ENCODE data around the gene PCED1A.
A peak's percentile ranks its signal among the peaks of the same experiment; 100 is the strongest.

PCED1A gene

DNA sequence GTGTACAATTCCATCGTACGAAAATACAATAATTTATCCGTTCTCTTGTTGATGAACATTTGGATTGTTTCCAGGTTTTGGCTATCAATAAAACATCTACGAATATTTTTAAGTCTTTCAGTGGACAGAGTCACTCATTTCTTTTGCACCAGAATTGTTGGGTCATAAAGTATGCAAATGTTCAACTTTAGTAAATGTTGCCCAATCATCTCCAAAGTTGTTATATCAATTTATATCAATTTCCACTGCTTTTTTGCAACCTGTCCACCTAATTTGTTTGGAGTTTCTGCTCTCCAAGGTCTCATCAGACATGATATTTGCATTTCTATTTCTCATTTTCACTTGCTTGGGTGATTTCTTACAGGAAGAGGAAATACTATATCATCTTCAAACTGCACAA lies 13.8 kb downstream of the PCED1A start:
- Histone ChIP-seq H3K4me3 (ENCODE audit: low read length, poor library complexity, severe bottlenecking) (no peak overlapping the region), H2AFZ (ENCODE audit: low read length) (no peak overlapping the region), H3K9me3 (ENCODE audit: insufficient read depth, low read depth, low read length) (no peaks in the 10 kb centered on the region), H3K4me2 (ENCODE audit: low read depth, low read length, poor library complexity, severe bottlenecking) (peak overlapping the region; percentile 0), H3K4me1 (ENCODE audit: insufficient read depth, low read length, poor library complexity, severe bottlenecking) (peaks cover 19% of the 10 kb centered on the region), H4K20me1 (ENCODE audit: insufficient read depth, low read length, poor library complexity, severe bottlenecking) (no peaks in the 10 kb centered on the region), H3K9ac (ENCODE audit: low read depth, low read length, poor library complexity, severe bottlenecking) (no peak overlapping the region), H3K36me3 (ENCODE audit: insufficient read depth, low read length) (no peaks in the 10 kb centered on the region), H3K27me3 (ENCODE audit: insufficient read depth, low read length, poor library complexity, severe bottlenecking) (no peaks in the 10 kb centered on the region), H3K9me2 (replicated peaks; ENCODE audit: low read depth, low read length) (no peaks in the 10 kb centered on the region), H3K79me2 (ENCODE audit: insufficient read depth, low read length) (no peaks in the 10 kb centered on the region), H3F3A (ENCODE audit: low read depth) (no peaks in the 10 kb centered on the region)
- TF ChIP-seq EZH2phosphoT487 (IDR thresholded peaks at IDR 0.05; ENCODE audit: borderline replicate concordance) (no peak), CTCF (conservative IDR thresholded peaks at IDR 0.05; ENCODE audit: low read length) (no peak)

GRCh38 chr20:2825761-2826160 lies 14.7 kb downstream of the PCED1A start:
- Histone ChIP-seq H3K9me2 (replicated peaks; ENCODE audit: low read depth, low read length) (no peaks in the 10 kb centered on the region), H2AFZ (ENCODE audit: low read length) (no peak overlapping the region), H3K9me3 (ENCODE audit: insufficient read depth, low read depth, low read length) (no peaks in the 10 kb centered on the region), H3K4me2 (ENCODE audit: low read depth, low read length, poor library complexity, severe bottlenecking) (peak overlapping the region; percentile 64), H3K4me1 (ENCODE audit: insufficient read depth, low read length, poor library complexity, severe bottlenecking) (peaks cover 21% of the 10 kb centered on the region), H3K27me3 (ENCODE audit: insufficient read depth, low read length, poor library complexity, severe bottlenecking) (no peaks in the 10 kb centered on the region), H3K36me3 (ENCODE audit: insufficient read depth, low read length) (no peaks in the 10 kb centered on the region), H3K9ac (ENCODE audit: low read depth, low read length, poor library complexity, severe bottlenecking) (no peak overlapping the region), H3F3A (ENCODE audit: low read depth) (no peaks in the 10 kb centered on the region), H3K79me2 (ENCODE audit: insufficient read depth, low read length) (no peaks in the 10 kb centered on the region), H4K20me1 (ENCODE audit: insufficient read depth, low read length, poor library complexity, severe bottlenecking) (no peaks in the 10 kb centered on the region), H3K4me3 (ENCODE audit: low read length, poor library complexity, severe bottlenecking) (peak overlapping the region; percentile 26)
- TF ChIP-seq CTCF (conservative IDR thresholded peaks at IDR 0.05; ENCODE audit: low read length) (no peak), EZH2phosphoT487 (IDR thresholded peaks at IDR 0.05; ENCODE audit: borderline replicate concordance) (no peak)

DNA sequence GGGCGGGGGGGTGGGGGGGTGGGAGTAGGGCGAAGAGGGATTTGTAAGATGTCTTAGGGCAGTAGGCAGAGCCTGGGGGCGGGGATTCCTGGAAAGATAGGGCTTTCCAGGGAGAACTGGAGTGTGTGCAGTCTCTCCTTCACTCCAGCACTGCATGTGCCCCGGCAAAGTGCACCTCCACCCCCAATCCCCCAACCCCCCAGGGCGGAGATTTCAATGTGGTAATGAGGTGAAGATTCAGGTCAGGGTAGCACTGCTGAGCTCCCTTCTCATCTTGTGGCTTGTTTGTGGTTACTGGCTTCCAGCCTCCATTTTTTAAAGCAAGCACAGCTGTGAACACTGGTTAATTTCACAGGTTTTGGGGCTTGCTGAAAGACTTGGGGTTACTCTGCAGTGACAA lies 18.4 kb downstream of the PCED1A start:
- no peaks in the 10 kb centered on the region for H3F3A ChIP-seq (ENCODE audit: low read depth)
- H2AFZ ChIP-seq (ENCODE audit: low read length), result no peak overlapping the region
- H4K20me1 ChIP-seq (ENCODE audit: insufficient read depth, low read length, poor library complexity, severe bottlenecking), result no peaks in the 10 kb centered on the region
- H3K9me2 ChIP-seq (replicated peaks; ENCODE audit: low read depth, low read length), result no peaks in the 10 kb centered on the region
- no peaks in the 10 kb centered on the region for H3K27me3 ChIP-seq (ENCODE audit: insufficient read depth, low read length, poor library complexity, severe bottlenecking)
- TF ChIP-seq EZH2phosphoT487 (IDR thresholded peaks at IDR 0.05; ENCODE audit: borderline replicate concordance) (no peak), CTCF (conservative IDR thresholded peaks at IDR 0.05; ENCODE audit: low read length) (no peak)
- H3K36me3 ChIP-seq (ENCODE audit: insufficient read depth, low read length), result no peaks in the 10 kb centered on the region
- H3K79me2 ChIP-seq (ENCODE audit: insufficient read depth, low read length), result no peaks in the 10 kb centered on the region
- H3K9ac ChIP-seq (ENCODE audit: low read depth, low read length, poor library complexity, severe bottlenecking), result no peak overlapping the region
- H3K4me1 ChIP-seq (ENCODE audit: insufficient read depth, low read length, poor library complexity, severe bottlenecking), result peaks cover 20% of the 10 kb centered on the region
- no peak overlapping the region for H3K4me3 ChIP-seq (ENCODE audit: low read length, poor library complexity, severe bottlenecking)
- no peaks in the 10 kb centered on the region for H3K9me3 ChIP-seq (ENCODE audit: insufficient read depth, low read depth, low read length)
- peak overlapping the region; percentile 35 for H3K4me2 ChIP-seq (ENCODE audit: low read depth, low read length, poor library complexity, severe bottlenecking)
